MCF 10A (cell line): ENCODE results near the gene MPDU1. TPM values are rescaled to one million over a fixed set of nuclear protein-coding genes. Genes with fewer than 3 reads are reported as not detected.

Source experiments
- BruUV-seq: library from RNA; stranded (reverse); fragments of 400-500 nt; replicated peaks from 2 replicates; lab custom pipeline; 2021; lab: Mats Ljungman, UMichigan
- CTCF ChIA-PET: fragments of 300-600 bp; sonication (Branson Sonifier 250); formaldehyde crosslinking; extraction: SDS; loops from one replicate; lab custom pipeline; 2021; ENCODE audit warnings: antibody characterized with exemption, inconsistent platforms; lab: Yijun Ruan, JAX
- POLR2A ChIA-PET: fragments of 300-600, 350-650 bp; sonication (Branson Sonifier 250); formaldehyde crosslinking; extraction: SDS; loops from one replicate; lab custom pipeline; 2020; ENCODE audit warnings: antibody characterized with exemption, inconsistent platforms; lab: Yijun Ruan, JAX
- DNase-seq: peaks from one replicate; pipeline ENCODE4 v3.0.0-alpha.2; 2018; ENCODE audit not compliant: unreplicated experiment
- H3K27ac Mint-ChIP-seq: one replicate; pipeline ENCODE4 v1.8.0; 2022; ENCODE audit warnings: mild to moderate bottlenecking, low read depth, mixed read lengths; ENCODE audit not compliant: unreplicated experiment
- H3K27me3 Mint-ChIP-seq: one replicate; pipeline ENCODE4 v1.8.0; 2022; ENCODE audit warnings: mixed read lengths; ENCODE audit not compliant: insufficient read depth, unreplicated experiment
- H3K36me3 Mint-ChIP-seq: one replicate; pipeline ENCODE4 v1.8.0; 2022; ENCODE audit warnings: mild to moderate bottlenecking, moderate library complexity, mixed read lengths; ENCODE audit not compliant: insufficient read depth, unreplicated experiment
- H3K4me1 Mint-ChIP-seq: one replicate; pipeline ENCODE4 v1.8.0; 2022; ENCODE audit warnings: mixed read lengths; ENCODE audit not compliant: insufficient read depth, unreplicated experiment
- H3K4me3 Mint-ChIP-seq: one replicate; pipeline ENCODE4 v1.8.0; 2022; ENCODE audit warnings: mild to moderate bottlenecking, moderate library complexity, mixed read lengths; ENCODE audit not compliant: unreplicated experiment
- H3K9me3 Mint-ChIP-seq: one replicate; pipeline ENCODE4 v1.8.0; 2022; ENCODE audit warnings: mixed read lengths; ENCODE audit not compliant: unreplicated experiment
- CTCF ChIP-seq: fragments of 200-600 bp; IDR thresholded peaks from one replicate; pipeline ENCODE4 v1.8.0; 2022; ENCODE audit warnings: antibody characterized with exemption, mild to moderate bottlenecking; ENCODE audit not compliant: unreplicated experiment
- intact Hi-C: fragments of 100-400 bp; cut with micrococcal nuclease; formaldehyde crosslinking; loops from 2 replicates; pipeline ENCODE4 v1.14.1; 2022
- total RNA-seq: library from RNA; stranded (reverse); gene quantifications from 2 replicates; pipeline ENCODE4 v1.2.3, GENCODE V29; 2022

Gene MPDU1
- total RNA-seq, 1 experiment from 2014 or later: 56.5 TPM

- POLR2A ChIA-PET: interaction anchor here (0.5 to 1.3 kb wide), 3 partner anchors 11 to 65 kb away, joined by 3 to 5 read pairs (median 4); partner anchors contain the start of gene FXR2
- no peak for TF ChIP-seq CTCF
- no peaks in the 10 kb centered on the region for H3K4me1 Mint-ChIP-seq
- H3K9me3 Mint-ChIP-seq: no peaks in the 10 kb centered on the region
- peak; percentile 11 for DNase-seq
- no peaks in the 10 kb centered on the region for H3K36me3 Mint-ChIP-seq
- H3K27ac Mint-ChIP-seq: no peak overlapping the region
- intact Hi-C loops: no loop called here
- no peaks in the 10 kb centered on the region for H3K27me3 Mint-ChIP-seq
- BruUV-seq: no TSS peak
- CTCF ChIA-PET: interaction anchor here (0.5 to 4.4 kb wide), 5 partner anchors 11 to 311 kb away, joined by 3 to 22 read pairs (median 5); no protein-coding TSS in a partner anchor
- H3K4me3 Mint-ChIP-seq: peak overlapping the region; percentile 62
Observed at GRCh38 chr17:7549401-7550055, 34.1 kb upstream of the MPDU1 start.

GRCh38 chr17:7550344-7550743 is 33.3 kb upstream of the MPDU1 start:
- POLR2A ChIA-PET: interaction anchor here (1.3 kb wide), 2 partner anchors 10 to 37 kb away, joined by 4 to 5 read pairs; no protein-coding TSS in a partner anchor
- H3K4me1 Mint-ChIP-seq: no peaks in the 10 kb centered on the region
- intact Hi-C loops: no loop called here
- no peaks in the 10 kb centered on the region for H3K9me3 Mint-ChIP-seq
- H3K4me3 Mint-ChIP-seq: peak overlapping the region; percentile 62
- H3K27me3 Mint-ChIP-seq: no peaks in the 10 kb centered on the region
- CTCF ChIA-PET: interaction anchor here (0.5 to 4.4 kb wide), 3 partner anchors 10 to 312 kb away, joined by 4 to 22 read pairs (median 6); no protein-coding TSS in a partner anchor
- TF ChIP-seq CTCF: no peak
- no peak overlapping the region for H3K27ac Mint-ChIP-seq
- no peak for DNase-seq
- no TSS peak for BruUV-seq
- no peaks in the 10 kb centered on the region for H3K36me3 Mint-ChIP-seq

- H3K4me1 Mint-ChIP-seq: no peaks in the 10 kb centered on the region
- ChIA-PET POLR2A (interaction anchor here (0.7 to 0.8 kb wide), 2 partner anchors 68 to 89 kb away, joined by 3 read pairs; partner anchors contain the start of gene POLR2A), CTCF (interaction anchor here (0.8 to 3.0 kb wide), 2 partner anchors 36 to 38 kb away, joined by 3 to 13 read pairs; no protein-coding TSS in a partner anchor)
- H3K27ac Mint-ChIP-seq: no peak overlapping the region
- no peak overlapping the region for H3K4me3 Mint-ChIP-seq
- no peak for DNase-seq
- intact Hi-C loops: no loop called here
- H3K27me3 Mint-ChIP-seq: no peaks in the 10 kb centered on the region
- no TSS peak for BruUV-seq
- no peaks in the 10 kb centered on the region for H3K9me3 Mint-ChIP-seq
- no peaks in the 10 kb centered on the region for H3K36me3 Mint-ChIP-seq
- TF ChIP-seq CTCF: no peak
Observed at GRCh38 chr17:7551396-7551795, 32.3 kb upstream of the MPDU1 start.

- Mint-ChIP-seq H3K4me3 (no peak overlapping the region), H3K4me1 (peaks cover 1% of the 10 kb centered on the region), H3K27ac (no peak overlapping the region), H3K36me3 (no peaks in the 10 kb centered on the region), H3K27me3 (no peaks in the 10 kb centered on the region), H3K9me3 (no peaks in the 10 kb centered on the region)
- POLR2A ChIA-PET: no interaction called here
- CTCF ChIA-PET: interaction anchor here (0.6 to 3.0 kb wide), 3 partner anchors 17 to 39 kb away, joined by 3 to 13 read pairs (median 4); no protein-coding TSS in a partner anchor
- intact Hi-C loops: no loop called here
- DNase-seq: no peak
- TF ChIP-seq CTCF: no peak
- no TSS peak for BruUV-seq
Observed at GRCh38 chr17:7552621-7553051, 31.0 kb upstream of the MPDU1 start.
